Brain microvascular endothelial cell (primary cell): ENCODE results near the gene CTDP1.
A peak's percentile ranks its signal among the peaks of the same experiment; 100 is the strongest.

Source experiments
- DNase-seq: peaks from one replicate; pipeline ENCODE4 v3.0.0-alpha.2; 2020
- H3K27ac ChIP-seq: fragments of 250-450 bp; sonication (Bioruptor Pico); 2 replicates; pipeline ENCODE4 v1.5.1; 2020; ENCODE audit warnings: mild to moderate bottlenecking, moderate library complexity
- H3K27me3 ChIP-seq: fragments of 250-450 bp; sonication (Bioruptor Pico); replicated peaks from 2 replicates; pipeline ENCODE4 v1.5.1; 2020; ENCODE audit warnings: mild to moderate bottlenecking
- H3K36me3 ChIP-seq: fragments of 250-450 bp; sonication (Bioruptor Pico); replicated peaks from 2 replicates; pipeline ENCODE4 v1.5.1; 2020; ENCODE audit warnings: mild to moderate bottlenecking
- H3K4me3 ChIP-seq: 2 replicates; pipeline ENCODE4 v1.5.1; 2011; ENCODE audit warnings: low read depth, mild to moderate bottlenecking, control low read depth, low read length, moderate library complexity
- CTCF ChIP-seq: IDR thresholded peaks from 2 replicates; pipeline ENCODE4 v1.5.1; 2011; ENCODE audit warnings: low read depth, mild to moderate bottlenecking, moderate library complexity, low read length, control low read depth, inconsistent platforms; ENCODE audit errors: missing control alignments
- in situ Hi-C: cut with HindIII; loops from 2 replicates; pipeline ENCODE4 v1.10.0; 2017; ENCODE audit warnings: low sequenced_read_pairs, low pct_ligation_motif_present

The CTDP1 gene

GRCh38 chr18:79662439-79662838, 17.2 kb upstream of the CTDP1 start:
- no peak for DNase-seq
- no peak for TF ChIP-seq CTCF
- Histone ChIP-seq H3K4me3 (no peak overlapping the region), H3K36me3 (no peaks in the 10 kb centered on the region), H3K27ac (no peak overlapping the region), H3K27me3 (peaks cover 8% of the 10 kb centered on the region)
- in situ Hi-C loops, result no loop called here

DNA sequence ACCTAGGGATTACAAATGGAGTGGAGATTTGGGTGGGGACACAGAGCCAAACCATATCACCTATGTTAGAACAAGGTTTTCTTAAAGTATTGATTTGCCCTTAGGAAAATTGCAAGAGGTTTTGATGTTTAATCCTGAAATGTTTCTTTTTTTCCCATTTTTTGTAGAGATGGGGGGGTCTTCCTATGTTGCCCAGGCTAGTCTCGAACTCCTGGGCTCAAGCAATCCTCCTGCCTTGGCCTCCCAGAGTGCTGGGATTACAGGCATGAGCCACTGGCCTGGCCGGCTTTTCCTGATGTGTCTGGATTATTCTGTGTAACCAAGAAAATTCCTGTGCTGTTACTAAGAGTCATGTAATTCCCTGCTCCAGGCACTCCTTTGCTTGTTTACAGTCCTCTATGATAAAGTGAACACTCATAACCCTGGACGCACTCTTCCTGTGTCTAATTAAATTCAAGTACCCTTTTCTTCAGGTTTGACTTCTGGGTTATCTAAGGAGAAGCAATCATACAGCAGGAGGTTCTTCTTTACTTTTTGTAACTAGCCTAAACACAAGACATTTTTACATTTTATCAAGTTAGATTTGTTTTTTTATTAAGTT, 15.0 kb upstream of the CTDP1 start:
- Histone ChIP-seq H3K27ac (no peak overlapping the region), H3K27me3 (peaks cover 5% of the 10 kb centered on the region), H3K36me3 (no peaks in the 10 kb centered on the region), H3K4me3 (no peak overlapping the region)
- no peak for TF ChIP-seq CTCF
- peak; percentile 39 for DNase-seq
- in situ Hi-C loops, result no loop called here

GRCh38 chr18:79668203-79668602, 11.4 kb upstream of the CTDP1 start:
- in situ Hi-C loops, result no loop called here
- no peak for TF ChIP-seq CTCF
- DNase-seq, result no peak
- no peaks in the 10 kb centered on the region for H3K36me3 ChIP-seq
- H3K4me3 ChIP-seq, result no peak overlapping the region
- no peak overlapping the region for H3K27ac ChIP-seq
- no peaks in the 10 kb centered on the region for H3K27me3 ChIP-seq

DNA sequence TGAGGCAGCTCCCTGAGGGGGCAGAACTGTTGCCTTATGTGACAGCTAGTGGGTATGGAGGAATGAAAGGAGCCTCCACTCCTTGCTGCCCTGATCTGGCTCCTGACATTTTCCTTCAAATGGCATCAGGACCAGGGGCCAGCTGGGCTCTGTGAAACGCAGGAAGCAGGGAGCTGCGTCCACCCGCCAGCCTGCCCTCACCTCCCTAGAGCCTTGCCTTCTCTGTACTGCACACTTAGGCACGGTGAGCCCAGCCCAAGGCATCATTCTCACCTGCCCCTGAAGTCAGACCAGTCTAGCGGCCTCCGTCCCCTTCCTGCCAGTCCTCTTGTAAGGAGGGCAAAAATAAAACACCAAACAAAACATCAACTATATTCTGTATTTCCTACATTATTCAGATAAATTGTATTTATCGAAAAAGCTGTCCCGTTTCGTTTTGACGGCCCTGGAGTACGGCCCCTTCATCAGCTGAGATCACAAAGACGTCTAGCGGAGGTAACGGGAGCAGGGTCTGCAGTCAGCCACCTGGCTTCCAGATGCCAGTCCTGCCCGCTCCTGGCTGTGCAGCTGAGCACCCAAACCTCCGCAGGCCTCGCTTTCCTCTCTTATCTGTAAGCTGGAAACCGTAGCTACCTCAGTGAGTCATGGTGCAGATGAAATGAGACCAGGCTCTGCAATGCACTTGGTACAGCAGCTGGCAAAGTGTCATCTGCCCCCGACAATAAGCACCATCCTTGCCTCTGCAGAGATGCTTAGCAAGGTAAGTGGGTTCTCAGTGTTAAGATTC, 6.9 kb upstream of the CTDP1 start:
- no peak overlapping the region for H3K27ac ChIP-seq
- no peak for TF ChIP-seq CTCF
- in situ Hi-C loops, result no loop called here
- DNase-seq, result no peak
- no peaks in the 10 kb centered on the region for H3K27me3 ChIP-seq
- H3K4me3 ChIP-seq, result no peak overlapping the region
- H3K36me3 ChIP-seq, result no peaks in the 10 kb centered on the region

- Histone ChIP-seq H3K4me3 (no peak overlapping the region), H3K27ac (no peak overlapping the region), H3K27me3 (no peaks in the 10 kb centered on the region), H3K36me3 (no peaks in the 10 kb centered on the region)
- in situ Hi-C loops, result no loop called here
- TF ChIP-seq CTCF, result no peak
- no peak for DNase-seq
These were observed 2.4 kb upstream of the CTDP1 start for GRCh38 chr18:79677221-79677620.
